ENCODE data around the gene WHAMM. TPM values are rescaled to one million over a fixed set of nuclear protein-coding genes. Genes with fewer than 3 reads are reported as not detected.
"Not testable (repeated sequence)": the region's sequence is repeated elsewhere in the genome, so short reads cannot be mapped to it uniquely, and the experiment has no call there.

Gene WHAMM, protein sequence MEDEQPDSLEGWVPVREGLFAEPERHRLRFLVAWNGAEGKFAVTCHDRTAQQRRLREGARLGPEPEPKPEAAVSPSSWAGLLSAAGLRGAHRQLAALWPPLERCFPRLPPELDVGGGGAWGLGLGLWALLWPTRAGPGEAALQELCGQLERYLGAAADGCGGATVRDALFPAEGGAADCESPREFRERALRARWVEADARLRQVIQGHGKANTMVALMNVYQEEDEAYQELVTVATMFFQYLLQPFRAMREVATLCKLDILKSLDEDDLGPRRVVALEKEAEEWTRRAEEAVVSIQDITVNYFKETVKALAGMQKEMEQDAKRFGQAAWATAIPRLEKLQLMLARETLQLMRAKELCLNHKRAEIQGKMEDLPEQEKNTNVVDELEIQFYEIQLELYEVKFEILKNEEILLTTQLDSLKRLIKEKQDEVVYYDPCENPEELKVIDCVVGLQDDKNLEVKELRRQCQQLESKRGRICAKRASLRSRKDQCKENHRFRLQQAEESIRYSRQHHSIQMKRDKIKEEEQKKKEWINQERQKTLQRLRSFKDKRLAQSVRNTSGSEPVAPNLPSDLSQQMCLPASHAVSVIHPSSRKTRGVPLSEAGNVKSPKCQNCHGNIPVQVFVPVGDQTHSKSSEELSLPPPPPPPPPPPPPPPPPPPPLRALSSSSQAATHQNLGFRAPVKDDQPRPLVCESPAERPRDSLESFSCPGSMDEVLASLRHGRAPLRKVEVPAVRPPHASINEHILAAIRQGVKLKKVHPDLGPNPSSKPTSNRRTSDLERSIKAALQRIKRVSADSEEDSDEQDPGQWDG
- 12.8 TPM for polyA plus RNA-seq
- long read RNA-seq, donor 1 = 0 reads
- long read RNA-seq, donor 2, full-length matches to known transcripts = 1 of 9 reads
- long read RNA-seq, donor 2, partial matches to known transcripts = 8 of 9 reads
- long read RNA-seq, donor 2, other reads (novel, unspliced or antisense) = 0 of 9 reads
- long read RNA-seq, donor 3 = 0 reads
- long read RNA-seq, donor 4 = 0 reads
- long read RNA-seq, donor 5 = 0 reads
- long read RNA-seq, donor 6 = 0 reads
- long read RNA-seq, donor 7, partial matches to known transcripts = 5 of 5 reads
- long read RNA-seq, donor 7, other reads (novel, unspliced or antisense) = 0 of 5 reads
- long read RNA-seq, donor 8, partial matches to known transcripts = 8 of 8 reads
- long read RNA-seq, donor 8, other reads (novel, unspliced or antisense) = 0 of 8 reads
- long read RNA-seq, donor 9 = 0 reads
- long read RNA-seq, donor 10, full-length matches to known transcripts = 1 of 1 reads
- long read RNA-seq, donor 10, partial matches to known transcripts = 0 of 1 reads
- long read RNA-seq, donor 10, other reads (novel, unspliced or antisense) = 0 of 1 reads
- long read RNA-seq, donor 11 = 0 reads

DNA sequence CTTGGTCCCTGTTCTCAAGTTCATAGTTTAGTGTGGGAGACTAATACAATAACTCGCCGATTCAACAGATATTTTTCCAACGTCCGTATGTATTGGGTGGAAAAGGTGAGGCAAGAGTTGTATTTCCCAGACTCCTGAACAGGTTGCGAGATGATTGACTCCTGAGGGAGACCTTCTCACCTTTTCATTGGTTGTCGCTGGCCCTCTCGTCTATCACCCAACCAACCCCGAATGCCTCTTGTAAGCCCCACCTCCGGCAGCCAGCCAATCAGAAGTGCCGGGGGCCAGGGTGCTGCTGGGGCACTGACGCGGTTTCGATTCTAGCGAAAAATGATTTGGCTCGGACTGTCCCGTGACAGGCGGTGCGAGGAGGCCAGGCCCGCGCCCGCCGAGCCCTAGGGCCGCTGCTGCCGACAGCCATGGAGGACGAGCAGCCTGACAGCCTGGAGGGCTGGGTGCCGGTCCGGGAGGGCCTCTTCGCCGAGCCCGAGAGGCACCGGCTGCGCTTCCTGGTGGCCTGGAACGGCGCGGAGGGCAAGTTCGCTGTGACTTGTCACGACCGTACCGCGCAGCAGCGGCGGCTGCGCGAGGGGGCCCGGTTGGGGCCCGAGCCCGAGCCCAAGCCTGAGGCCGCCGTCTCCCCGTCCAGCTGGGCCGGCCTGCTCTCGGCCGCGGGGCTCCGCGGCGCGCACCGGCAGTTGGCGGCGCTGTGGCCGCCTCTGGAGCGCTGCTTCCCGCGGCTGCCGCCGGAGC, at the start of gene WHAMM:
Gene WHAMM (plus strand): TSS at position 321 of the 753 bp plus-strand sequence. CDS start 99 bp downstream, at position 420.
- Histone ChIP-seq H3K9me3 (ENCODE audit: control insufficient read depth, low read depth, low read length) (no peaks in the 10 kb centered on the region), H3K4me1 (ENCODE audit: control insufficient read depth, insufficient read depth, low read length) (no peaks in the 10 kb centered on the region), H3K36me3 (ENCODE audit: control insufficient read depth, insufficient read depth, low read length) (peaks cover 12% of the 10 kb centered on the region), H3K4me3 (ENCODE audit: low read length) (peak within 1 kb of the TSS; percentile 79), H3K27ac (ENCODE audit: low read length) (peak within 1 kb of the TSS; percentile 99), H3K27me3 (ENCODE audit: control insufficient read depth, insufficient read depth, low read length) (no peaks in the 10 kb centered on the region)
- WGBS (ENCODE audit: insufficient coverage, low lambda C conversion rate) = 0% methylated on average over 3 of the region's 67 CpGs
- peak; percentile 98 to 99 for DNase-seq

DNA sequence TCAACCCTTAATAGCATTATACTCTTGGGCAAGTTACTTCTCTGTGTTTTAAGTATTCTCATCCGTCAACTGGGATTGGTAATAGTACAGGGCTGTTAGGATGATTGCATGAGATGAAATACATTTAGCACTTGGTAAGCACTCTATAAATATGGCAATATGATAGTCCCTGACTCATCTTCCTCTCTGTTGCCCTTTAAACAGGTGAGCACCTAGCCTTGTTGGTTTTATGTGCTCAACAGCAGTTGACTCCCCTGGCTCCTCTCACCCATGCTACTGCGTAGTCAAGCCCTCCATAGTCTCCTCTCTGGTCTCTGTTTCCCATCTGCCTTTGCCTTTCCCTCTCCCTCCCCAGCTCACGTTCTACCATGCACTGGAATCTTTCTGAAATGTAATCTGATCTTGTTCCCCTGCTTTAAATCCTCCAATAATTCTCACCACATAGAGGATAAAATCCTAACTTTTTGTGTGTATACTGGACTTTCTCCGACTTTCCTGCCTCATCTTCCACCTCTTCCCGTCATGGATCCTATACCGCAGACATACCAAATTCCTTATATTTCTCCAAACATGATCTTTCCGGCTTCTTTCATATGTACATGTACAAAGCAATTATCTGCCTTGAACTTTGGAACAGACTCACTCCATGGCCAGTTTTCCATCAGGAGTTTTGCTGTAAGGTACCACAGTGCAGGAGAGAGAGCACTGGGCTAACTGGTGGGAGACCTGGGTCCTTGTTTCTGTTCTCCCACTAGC, 45.9 kb upstream of the WHAMM start:
- Histone ChIP-seq H3K27ac (ENCODE audit: low read length) (no peak overlapping the region), H3K4me1 (ENCODE audit: control insufficient read depth, insufficient read depth, low read length) (no peaks in the 10 kb centered on the region), H3K27me3 (ENCODE audit: control insufficient read depth, insufficient read depth, low read length) (no peaks in the 10 kb centered on the region), H3K36me3 (ENCODE audit: control insufficient read depth, insufficient read depth, low read length) (peaks cover 25% of the 10 kb centered on the region), H3K9me3 (ENCODE audit: control insufficient read depth, low read depth, low read length) (no peaks in the 10 kb centered on the region), H3K4me3 (ENCODE audit: low read length) (no peak overlapping the region)
- 87% methylated on average over 3 of the region's 7 CpGs for WGBS (ENCODE audit: insufficient coverage, low lambda C conversion rate)
- peak in 1 of 2 donors; percentile 15 for DNase-seq

DNA sequence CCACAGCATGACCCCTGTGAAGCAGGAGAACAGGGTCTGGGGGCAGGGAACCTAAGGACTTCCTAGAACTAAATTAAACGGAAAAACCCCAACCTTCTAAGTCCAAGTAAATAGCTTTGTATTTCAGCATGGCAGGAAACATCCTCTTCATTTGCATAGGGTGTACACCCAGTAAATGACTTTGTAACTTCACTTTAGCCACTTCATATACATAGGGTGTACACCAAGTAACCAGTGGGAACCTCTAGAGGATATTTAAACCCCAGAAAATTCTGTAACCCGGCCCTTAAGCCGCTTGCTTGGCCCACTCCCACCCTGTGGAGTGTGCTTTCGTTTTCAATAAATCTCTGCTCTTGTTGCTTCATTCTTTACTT, 45.3 kb upstream of the WHAMM start:
- Histone ChIP-seq H3K9me3 (ENCODE audit: control insufficient read depth, low read depth, low read length) (no peaks in the 10 kb centered on the region), H3K4me1 (ENCODE audit: control insufficient read depth, insufficient read depth, low read length) (no peaks in the 10 kb centered on the region), H3K36me3 (ENCODE audit: control insufficient read depth, insufficient read depth, low read length) (peaks cover 19% of the 10 kb centered on the region), H3K27ac (ENCODE audit: low read length) (no peak overlapping the region), H3K27me3 (ENCODE audit: control insufficient read depth, insufficient read depth, low read length) (no peaks in the 10 kb centered on the region), H3K4me3 (ENCODE audit: low read length) (no peak overlapping the region)
- no peak for DNase-seq
- WGBS (ENCODE audit: insufficient coverage, low lambda C conversion rate) = no CpG with 5 or more reads among the region's 4 CpGs

DNA sequence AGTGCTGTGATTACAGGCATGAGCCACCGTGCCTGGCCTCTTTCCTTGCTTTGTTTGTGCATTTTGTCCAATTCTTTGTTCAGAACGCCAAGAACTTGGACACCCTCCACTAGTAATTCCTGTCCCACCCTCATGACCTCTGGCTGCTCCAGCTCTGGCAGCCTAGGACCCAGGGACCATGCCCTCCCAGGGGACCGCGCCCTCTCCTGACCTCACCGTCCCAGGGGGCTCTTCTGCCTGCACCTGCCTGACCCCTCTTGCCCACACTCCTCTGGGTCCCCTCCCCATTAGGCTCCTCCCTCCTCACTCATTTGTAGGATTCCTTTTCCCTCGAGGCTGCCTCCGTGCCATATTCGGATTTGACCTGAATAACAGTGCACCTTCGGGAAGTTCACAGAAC, 44.7 kb upstream of the WHAMM start:
- Histone ChIP-seq H3K27me3 (ENCODE audit: control insufficient read depth, insufficient read depth, low read length) (no peaks in the 10 kb centered on the region), H3K9me3 (ENCODE audit: control insufficient read depth, low read depth, low read length) (no peaks in the 10 kb centered on the region), H3K4me3 (ENCODE audit: low read length) (no peak overlapping the region), H3K27ac (ENCODE audit: low read length) (no peak overlapping the region), H3K4me1 (ENCODE audit: control insufficient read depth, insufficient read depth, low read length) (no peaks in the 10 kb centered on the region), H3K36me3 (ENCODE audit: control insufficient read depth, insufficient read depth, low read length) (peaks cover 18% of the 10 kb centered on the region)
- no CpG with 5 or more reads among the region's 9 CpGs for WGBS (ENCODE audit: insufficient coverage, low lambda C conversion rate)
- no peak for DNase-seq

DNA sequence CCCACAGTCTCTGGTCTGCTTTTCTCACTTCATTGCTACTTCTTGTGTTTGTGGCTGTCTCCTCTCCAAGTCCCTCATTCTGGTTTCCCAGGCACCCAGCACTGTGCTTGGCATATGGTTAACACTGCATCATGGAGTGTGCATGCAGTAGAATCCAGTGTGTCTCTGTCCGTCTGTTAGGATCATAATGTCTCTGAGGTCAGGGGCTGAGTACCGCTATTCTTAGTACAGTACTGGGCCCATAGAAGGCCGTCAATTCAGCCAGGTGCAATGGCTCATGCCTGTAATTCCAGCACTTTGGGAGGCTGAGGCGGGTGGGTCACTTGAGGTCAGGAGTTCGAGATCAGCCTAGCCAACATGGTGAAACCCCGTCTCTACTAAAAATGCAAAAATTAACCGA, 43.2 kb upstream of the WHAMM start:
- DNase-seq = not testable (repeated sequence)

DNA sequence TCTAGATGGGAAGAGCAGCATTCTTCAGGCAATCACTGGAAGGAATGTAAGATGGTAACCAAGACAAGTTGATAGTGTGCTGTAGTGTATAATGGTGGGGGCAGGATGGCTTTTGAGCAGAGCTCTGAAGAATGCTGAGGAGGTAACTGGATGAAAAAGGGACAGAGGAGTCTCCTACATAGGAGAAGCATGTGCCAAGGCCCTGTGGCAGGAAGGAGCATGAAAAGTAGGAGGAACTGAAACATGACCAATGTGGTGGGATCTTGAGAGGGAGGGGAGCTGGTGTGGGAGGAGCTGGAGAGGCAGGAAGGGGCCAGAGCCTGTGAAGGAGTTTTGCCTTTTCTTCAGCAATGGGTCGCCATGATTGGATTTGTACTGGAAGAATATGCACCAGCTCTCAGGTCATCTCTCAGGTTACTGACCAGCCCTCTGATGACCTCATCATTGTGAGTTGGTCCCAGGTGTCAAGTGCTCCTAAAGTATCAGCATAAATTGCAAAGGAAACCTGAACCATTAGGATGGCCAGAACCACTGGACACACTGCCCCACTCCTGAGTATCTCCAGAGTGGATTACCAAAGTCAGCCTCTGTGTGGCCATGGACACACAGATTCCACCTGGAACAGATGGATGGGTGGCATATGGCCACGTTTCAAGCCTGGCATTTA, 42.1 kb upstream of the WHAMM start:
- Histone ChIP-seq H3K9me3 (ENCODE audit: control insufficient read depth, low read depth, low read length) (no peaks in the 10 kb centered on the region), H3K27ac (ENCODE audit: low read length) (no peak overlapping the region)
- WGBS (ENCODE audit: insufficient coverage, low lambda C conversion rate) = no CpG with 5 or more reads among the region's 2 CpGs

More for the DNA sequence above, 43.2 kb upstream of the WHAMM start:
- not testable (repeated sequence) for H3K27me3 ChIP-seq (ENCODE audit: control insufficient read depth, insufficient read depth, low read length); H3K4me1 ChIP-seq (ENCODE audit: control insufficient read depth, insufficient read depth, low read length); H3K4me3 ChIP-seq (ENCODE audit: low read length); H3K9me3 ChIP-seq (ENCODE audit: control insufficient read depth, low read depth, low read length); H3K27ac ChIP-seq (ENCODE audit: low read length)
- peaks cover 15% of the 10 kb centered on the region for H3K36me3 ChIP-seq (ENCODE audit: control insufficient read depth, insufficient read depth, low read length)
- WGBS (ENCODE audit: insufficient coverage, low lambda C conversion rate) = no CpG with 5 or more reads among the region's 7 CpGs

DNA sequence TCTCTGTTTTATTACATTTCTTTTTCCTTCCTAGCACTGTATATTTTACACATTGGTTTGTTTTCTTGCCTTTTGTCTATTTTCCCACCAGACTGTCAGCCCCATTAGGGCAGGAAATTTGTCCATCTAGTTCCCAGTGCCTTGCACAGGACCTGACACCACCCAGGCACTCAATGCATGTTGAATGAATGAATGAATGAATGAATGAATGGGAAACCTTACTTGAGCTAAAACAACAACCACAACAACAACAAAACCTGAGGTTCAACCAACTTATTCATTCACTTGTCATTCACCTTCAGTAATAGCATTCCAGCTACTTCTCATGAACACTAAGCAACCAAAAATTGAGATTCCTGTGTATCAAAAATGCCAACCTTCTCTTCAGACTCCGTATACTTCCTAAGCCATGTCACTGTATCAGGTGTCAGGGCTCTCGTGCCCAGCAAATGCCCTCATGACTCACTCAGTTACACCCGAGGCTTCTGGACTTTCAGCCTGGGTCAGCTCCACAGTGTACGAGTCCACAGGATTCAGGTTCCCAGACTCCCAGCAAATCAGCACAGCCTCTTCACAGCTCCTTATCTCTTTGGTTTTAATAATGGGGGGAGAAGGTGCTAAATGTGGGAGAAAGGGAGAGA, 40.9 kb upstream of the WHAMM start:
- DNase-seq = peak; percentile 17 to 29
- no peaks in the 10 kb centered on the region for H3K27me3 ChIP-seq (ENCODE audit: control insufficient read depth, insufficient read depth, low read length)
- no peak overlapping the region for H3K4me3 ChIP-seq (ENCODE audit: low read length)
- H3K4me1 ChIP-seq (ENCODE audit: control insufficient read depth, insufficient read depth, low read length) = no peaks in the 10 kb centered on the region
- no peaks in the 10 kb centered on the region for H3K9me3 ChIP-seq (ENCODE audit: control insufficient read depth, low read depth, low read length)
- no peak overlapping the region for H3K27ac ChIP-seq (ENCODE audit: low read length)
- WGBS (ENCODE audit: insufficient coverage, low lambda C conversion rate) = no CpG with 5 or more reads among the region's 4 CpGs
- peaks cover 6% of the 10 kb centered on the region for H3K36me3 ChIP-seq (ENCODE audit: control insufficient read depth, insufficient read depth, low read length)

More for the DNA sequence above, 42.1 kb upstream of the WHAMM start:
- Histone ChIP-seq H3K4me1 (ENCODE audit: control insufficient read depth, insufficient read depth, low read length) (no peaks in the 10 kb centered on the region), H3K4me3 (ENCODE audit: low read length) (no peak overlapping the region), H3K36me3 (ENCODE audit: control insufficient read depth, insufficient read depth, low read length) (peaks cover 9% of the 10 kb centered on the region), H3K27me3 (ENCODE audit: control insufficient read depth, insufficient read depth, low read length) (no peaks in the 10 kb centered on the region)
- DNase-seq = no peak

DNA sequence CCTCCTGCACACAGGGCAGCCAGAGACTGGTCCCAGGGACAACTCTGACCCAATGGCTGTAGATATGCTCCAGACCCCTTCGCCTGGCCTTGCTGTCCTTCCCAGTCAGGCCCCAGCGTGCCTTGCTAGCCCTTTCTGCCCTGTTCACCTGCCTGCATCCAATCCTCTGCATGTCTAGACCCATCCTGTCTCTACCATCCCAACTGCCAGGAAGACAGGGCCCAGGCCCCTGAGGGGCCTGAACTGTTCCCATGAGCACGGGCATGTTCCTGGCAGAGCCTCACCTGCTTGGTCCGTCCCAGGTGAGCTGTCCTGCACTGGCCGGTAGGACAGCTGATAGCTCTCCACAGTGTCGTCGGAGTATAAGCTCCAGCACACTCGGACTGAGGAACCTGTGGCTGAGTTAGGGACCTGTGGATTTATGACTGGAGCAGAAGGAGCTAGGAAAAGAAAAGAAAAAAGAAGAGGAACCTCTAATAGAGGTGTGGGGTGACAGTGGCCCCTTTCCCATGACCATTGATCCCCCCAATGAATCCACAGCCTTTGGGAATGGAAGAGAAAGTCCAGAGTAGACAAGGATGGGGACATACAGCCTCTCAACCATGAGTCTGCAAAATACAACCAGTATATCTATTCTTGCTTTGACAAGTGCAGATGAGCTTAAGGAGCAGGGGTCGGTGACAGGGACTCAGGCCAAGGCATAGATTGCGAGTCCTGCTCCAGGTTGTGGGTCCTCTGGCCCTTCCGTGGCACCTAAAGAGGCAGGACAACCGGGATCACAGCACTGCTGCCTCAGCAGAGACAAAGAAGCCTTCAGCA, 37.4 kb upstream of the WHAMM start:
- no peak for DNase-seq
- H3K27me3 ChIP-seq (ENCODE audit: control insufficient read depth, insufficient read depth, low read length) = no peaks in the 10 kb centered on the region
- no peak overlapping the region for H3K4me3 ChIP-seq (ENCODE audit: low read length)
- H3K4me1 ChIP-seq (ENCODE audit: control insufficient read depth, insufficient read depth, low read length) = no peaks in the 10 kb centered on the region
- no peaks in the 10 kb centered on the region for H3K36me3 ChIP-seq (ENCODE audit: control insufficient read depth, insufficient read depth, low read length)
- no CpG with 5 or more reads among the region's 12 CpGs for WGBS (ENCODE audit: insufficient coverage, low lambda C conversion rate)
- no peak overlapping the region for H3K27ac ChIP-seq (ENCODE audit: low read length)
- no peaks in the 10 kb centered on the region for H3K9me3 ChIP-seq (ENCODE audit: control insufficient read depth, low read depth, low read length)
